ENCODE data around the gene SUGP2. TPM values are rescaled to one million over a fixed set of nuclear protein-coding genes. Genes with fewer than 3 reads are reported as not detected.

The SUGP2 gene
- total and polyA plus RNA-seq, 2 experiments from 2014 or later = 102 to 109 TPM

- Mint-ChIP-seq H3K36me3 (ENCODE audit: low read depth) (peaks cover 81% of the 10 kb centered on the region), H3K27me3 (ENCODE audit: insufficient read depth, low read depth, poor library complexity) (peaks cover 12% of the 10 kb centered on the region), H3K4me1 (no peaks in the 10 kb centered on the region), H3K4me3 (no peak overlapping the region), H3K9me3 (no peaks in the 10 kb centered on the region), H3K27ac (no peak overlapping the region)
- Histone ChIP-seq H3K4me3 (no peak overlapping the region), H4K20me1 (replicated peaks; ENCODE audit: insufficient read depth) (no peaks in the 10 kb centered on the region; the same call in none of the 2 replicates), H3F3A (replicated peaks; ENCODE audit: low read depth) (peaks cover 4% of the 10 kb centered on the region; the same call in 1 of the 2 replicates), H3K79me2 (replicated peaks; ENCODE audit: insufficient read depth) (no peaks in the 10 kb centered on the region), H3K27ac (ENCODE audit: low read depth) (no peak overlapping the region), H2AFZ (no peak overlapping the region), H3K36me3 (ENCODE audit: insufficient read depth) (peaks cover 44% of the 10 kb centered on the region), H3K4me2 (no peak overlapping the region), H3K4me1 (ENCODE audit: insufficient read depth) (no peaks in the 10 kb centered on the region), H3K9me2 (ENCODE audit: insufficient read depth) (no peaks in the 10 kb centered on the region), H3K27me3 (ENCODE audit: insufficient read depth) (no peaks in the 10 kb centered on the region)
- ATAC-seq = no peak
- TF ChIP-seq ZNF462 (CRISPR knock-in tag; IDR thresholded peaks at IDR 0.05) (no peak), JUNB (IDR thresholded peaks at IDR 0.05; ENCODE audit: unreplicated experiment) (no peak), STAT1 (IDR thresholded peaks at IDR 0.05; ENCODE audit: unreplicated experiment) (no peak), POLR2AphosphoS5 (IDR thresholded peaks at IDR 0.05; ENCODE audit: low read depth) (no peak), EZH2 (IDR thresholded peaks at IDR 0.05; ENCODE audit: low read depth, unreplicated experiment) (no peak), CTCF (conservative IDR thresholded peaks at IDR 0.05; ENCODE audit: low read depth in 2 of 2) (no peak), NANOG (IDR thresholded peaks at IDR 0.05; ENCODE audit: borderline replicate concordance) (no peak), ZNF114 (CRISPR knock-in tag; IDR thresholded peaks at IDR 0.05) (no peak), ZNF331 (CRISPR knock-in tag; IDR thresholded peaks at IDR 0.05; ENCODE audit: low read depth) (no peak)
- TF ChIP-seq, protein P1, sequence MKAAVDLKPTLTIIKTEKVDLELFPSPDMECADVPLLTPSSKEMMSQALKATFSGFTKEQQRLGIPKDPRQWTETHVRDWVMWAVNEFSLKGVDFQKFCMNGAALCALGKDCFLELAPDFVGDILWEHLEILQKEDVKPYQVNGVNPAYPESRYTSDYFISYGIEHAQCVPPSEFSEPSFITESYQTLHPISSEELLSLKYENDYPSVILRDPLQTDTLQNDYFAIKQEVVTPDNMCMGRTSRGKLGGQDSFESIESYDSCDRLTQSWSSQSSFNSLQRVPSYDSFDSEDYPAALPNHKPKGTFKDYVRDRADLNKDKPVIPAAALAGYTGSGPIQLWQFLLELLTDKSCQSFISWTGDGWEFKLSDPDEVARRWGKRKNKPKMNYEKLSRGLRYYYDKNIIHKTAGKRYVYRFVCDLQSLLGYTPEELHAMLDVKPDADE (IDR thresholded peaks at IDR 0.05) = no peak
- no peak for DNase-seq (ENCODE audit: low spot score)
Observed at GRCh38 chr19:19004144-19004543, 29.2 kb downstream of the SUGP2 start.

Data from GM23338 (cell line).